Smooth muscle cell (in vitro differentiated cells): Measurements from ENCODE around the gene FREM2. TPM values are rescaled to one million over a fixed set of nuclear protein-coding genes. Genes with fewer than 3 reads are reported as not detected.

ENCODE experiments used
- DNase-seq: peaks from one replicate; lab custom pipeline; 2025; ENCODE audit not compliant: unreplicated experiment; lab: John Stamatoyannopoulos, UW
- H2AFZ ChIP-seq: fragments of 200-600 bp; sonication (generic); 2 replicates; pipeline ENCODE4 v1.6.0; 2016; ENCODE audit warnings: antibody characterized with exemption, low read depth, mild to moderate bottlenecking
- H3F3A ChIP-seq: fragments of 200-600 bp; sonication (generic); 2 replicates; pipeline ENCODE4 v1.6.0; 2017; ENCODE audit warnings: antibody characterized with exemption, low read depth
- H3K27ac ChIP-seq: fragments of 200-600 bp; sonication (generic); 2 replicates; pipeline ENCODE4 v1.5.1; 2016; ENCODE audit warnings: low read depth, mild to moderate bottlenecking
- H3K27me3 ChIP-seq: fragments of 200-600 bp; sonication (generic); 2 replicates; pipeline ENCODE4 v1.6.1; 2016; ENCODE audit warnings: low read depth, mild to moderate bottlenecking
- H3K36me3 ChIP-seq: fragments of 200-600 bp; sonication (generic); 2 replicates; pipeline ENCODE4 v1.5.1; 2016; ENCODE audit warnings: low read depth
- H3K4me1 ChIP-seq: fragments of 200-600 bp; sonication (generic); 2 replicates; pipeline ENCODE4 v1.5.1; 2016; ENCODE audit warnings: low read depth
- H3K4me2 ChIP-seq: fragments of 200-600 bp; sonication (generic); 2 replicates; pipeline ENCODE4 v1.6.0; 2016; ENCODE audit warnings: mild to moderate bottlenecking
- H3K4me3 ChIP-seq: fragments of 200-600 bp; sonication (generic); 2 replicates; pipeline ENCODE4 v1.5.1; 2016; ENCODE audit warnings: mild to moderate bottlenecking
- H3K79me2 ChIP-seq: fragments of 200-600 bp; sonication (generic); 2 replicates; pipeline ENCODE4 v1.6.0; 2016; ENCODE audit warnings: low read depth, mild to moderate bottlenecking
- H3K9ac ChIP-seq: fragments of 200-600 bp; sonication (generic); 2 replicates; pipeline ENCODE4 v1.6.0; 2016; ENCODE audit warnings: low read depth
- H3K9me3 ChIP-seq: fragments of 200-600 bp; sonication (generic); replicated peaks from 2 replicates; pipeline ENCODE4 v1.5.1; 2016; ENCODE audit warnings: low read depth
- H4K20me1 ChIP-seq: fragments of 200-600 bp; sonication (generic); 2 replicates; pipeline ENCODE4 v1.6.0; 2016; ENCODE audit warnings: low read depth
- WGBS: methylation state at CpG from one replicate; pipeline ENCODE4 v1.1.7; 2016; ENCODE audit warnings: low lambda C conversion rate; 5-methylcytosine and 5-hydroxymethylcytosine counted together
- polyA plus RNA-seq: library from polyadenylated mRNA; unstranded; fragments of >200 nt; fragmentation: Nextera tagmentation; extraction: Ambion mirVana; gene quantifications from 2 replicates; pipeline ENCODE4 v1.2.1, GENCODE V29; 2016
- total RNA-seq: library from RNA; depleted of rRNA; stranded (reverse); fragments of >200 nt; gene quantifications from 2 replicates; pipeline ENCODE4 v1.2.3, GENCODE V29; 2014
- TF ChIP-seq, protein P1 (sequence below): fragments of 200-600 bp; sonication (generic); IDR thresholded peaks from 2 replicates; pipeline ENCODE4 v1.5.1; 2017; ENCODE audit warnings: borderline replicate concordance, mild to moderate bottlenecking, antibody characterized with exemption; ENCODE audit not compliant: insufficient read depth, poor library complexity, severe bottlenecking

Gene FREM2
- total and polyA plus RNA-seq, 2 experiments from 2014 or later, result 2.7 TPM; not detected in 1

- no peak overlapping the region for H3K9ac ChIP-seq
- no peak overlapping the region for H2AFZ ChIP-seq
- H4K20me1 ChIP-seq, result no peaks in the 10 kb centered on the region
- no peaks in the 10 kb centered on the region for H3K79me2 ChIP-seq
- H3K27me3 ChIP-seq, result no peaks in the 10 kb centered on the region
- DNase-seq, result no peak
- no peak overlapping the region for H3K27ac ChIP-seq
- H3K4me1 ChIP-seq, result no peaks in the 10 kb centered on the region
- no peak overlapping the region for H3K4me3 ChIP-seq
- H3K36me3 ChIP-seq, result no peaks in the 10 kb centered on the region
- H3K4me2 ChIP-seq, result no peak overlapping the region
- TF ChIP-seq, protein P1, sequence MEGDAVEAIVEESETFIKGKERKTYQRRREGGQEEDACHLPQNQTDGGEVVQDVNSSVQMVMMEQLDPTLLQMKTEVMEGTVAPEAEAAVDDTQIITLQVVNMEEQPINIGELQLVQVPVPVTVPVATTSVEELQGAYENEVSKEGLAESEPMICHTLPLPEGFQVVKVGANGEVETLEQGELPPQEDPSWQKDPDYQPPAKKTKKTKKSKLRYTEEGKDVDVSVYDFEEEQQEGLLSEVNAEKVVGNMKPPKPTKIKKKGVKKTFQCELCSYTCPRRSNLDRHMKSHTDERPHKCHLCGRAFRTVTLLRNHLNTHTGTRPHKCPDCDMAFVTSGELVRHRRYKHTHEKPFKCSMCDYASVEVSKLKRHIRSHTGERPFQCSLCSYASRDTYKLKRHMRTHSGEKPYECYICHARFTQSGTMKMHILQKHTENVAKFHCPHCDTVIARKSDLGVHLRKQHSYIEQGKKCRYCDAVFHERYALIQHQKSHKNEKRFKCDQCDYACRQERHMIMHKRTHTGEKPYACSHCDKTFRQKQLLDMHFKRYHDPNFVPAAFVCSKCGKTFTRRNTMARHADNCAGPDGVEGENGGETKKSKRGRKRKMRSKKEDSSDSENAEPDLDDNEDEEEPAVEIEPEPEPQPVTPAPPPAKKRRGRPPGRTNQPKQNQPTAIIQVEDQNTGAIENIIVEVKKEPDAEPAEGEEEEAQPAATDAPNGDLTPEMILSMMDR, result no peak
- 88% methylated on average over 6 of the region's 6 CpGs for WGBS
- H3F3A ChIP-seq, result no peaks in the 10 kb centered on the region
- H3K9me3 ChIP-seq, result no peaks in the 10 kb centered on the region
Observed at GRCh38 chr13:38667526-38668109, 19.3 kb upstream of the FREM2 start.

GRCh38 chr13:38669234-38669964, 17.5 kb upstream of the FREM2 start:
- H3K27ac ChIP-seq, result no peak overlapping the region
- DNase-seq, result no peak
- H3K4me3 ChIP-seq, result no peak overlapping the region
- no peaks in the 10 kb centered on the region for H3K27me3 ChIP-seq
- 62% methylated on average over 6 of the region's 6 CpGs for whole genome bisulfite sequencing
- H3F3A ChIP-seq, result no peaks in the 10 kb centered on the region
- H3K9me3 ChIP-seq, result no peaks in the 10 kb centered on the region
- no peaks in the 10 kb centered on the region for H3K36me3 ChIP-seq
- H4K20me1 ChIP-seq, result no peaks in the 10 kb centered on the region
- no peak overlapping the region for H3K4me2 ChIP-seq
- no peaks in the 10 kb centered on the region for H3K4me1 ChIP-seq
- H3K9ac ChIP-seq, result no peak overlapping the region
- no peak overlapping the region for H2AFZ ChIP-seq
- TF ChIP-seq, protein P1, result no peak
- no peaks in the 10 kb centered on the region for H3K79me2 ChIP-seq

DNA sequence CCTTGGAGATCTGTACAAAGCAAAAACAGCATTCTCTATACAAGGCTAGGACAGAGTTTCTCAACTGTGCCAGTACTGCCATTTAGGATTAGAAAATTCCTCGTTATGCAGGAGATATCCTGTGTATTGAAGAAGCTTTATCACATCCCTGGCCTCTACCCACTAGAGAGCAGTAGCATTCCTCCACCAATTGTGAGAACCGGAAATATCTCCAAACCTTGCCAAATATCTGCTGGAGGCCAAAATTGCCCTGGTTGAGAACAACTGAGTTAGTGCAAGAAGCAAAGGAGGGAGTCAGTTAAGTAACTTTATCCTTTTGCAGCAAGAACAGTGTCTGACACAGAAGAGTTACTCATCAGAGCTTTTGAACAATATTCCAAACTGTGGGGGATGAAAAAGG, 16.2 kb upstream of the FREM2 start:
- no peak overlapping the region for H3K27ac ChIP-seq
- H3K79me2 ChIP-seq, result no peaks in the 10 kb centered on the region
- no peaks in the 10 kb centered on the region for H3K27me3 ChIP-seq
- 62% methylated on average over 2 of the region's 2 CpGs for WGBS
- H3K4me1 ChIP-seq, result no peaks in the 10 kb centered on the region
- no peak overlapping the region for H3K4me3 ChIP-seq
- H3K9ac ChIP-seq, result no peak overlapping the region
- DNase-seq, result no peak
- TF ChIP-seq, protein P1, result no peak
- H2AFZ ChIP-seq, result no peak overlapping the region
- no peaks in the 10 kb centered on the region for H3K9me3 ChIP-seq
- no peaks in the 10 kb centered on the region for H4K20me1 ChIP-seq
- H3K4me2 ChIP-seq, result no peak overlapping the region
- H3F3A ChIP-seq, result no peaks in the 10 kb centered on the region
- no peaks in the 10 kb centered on the region for H3K36me3 ChIP-seq
